ENCODE measurements around the gene BIRC2. TPM values are rescaled to one million over a fixed set of nuclear protein-coding genes. Genes with fewer than 3 reads are reported as not detected.

BIRC2 gene
- total RNA-seq, 1 donor from 2014 or later = 30.4 TPM

DNA sequence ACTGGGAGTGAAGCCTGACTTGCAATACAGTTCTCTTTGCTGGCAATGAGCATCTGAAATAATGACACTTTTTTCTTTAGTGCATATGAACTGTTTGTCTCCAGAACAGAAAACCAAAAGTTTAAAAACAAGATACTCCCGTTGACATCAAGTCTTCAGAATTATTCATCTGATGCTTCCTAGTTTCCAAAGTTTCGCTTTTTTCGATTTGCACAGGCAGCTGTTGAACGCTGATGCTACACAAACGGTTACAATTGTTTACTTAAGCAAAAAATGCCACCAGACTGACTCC lies 612 bp upstream of the BIRC2 start:
- peak overlapping the region; percentile 85 for H3K4me3 ChIP-seq
- TF ChIP-seq, protein P1, sequence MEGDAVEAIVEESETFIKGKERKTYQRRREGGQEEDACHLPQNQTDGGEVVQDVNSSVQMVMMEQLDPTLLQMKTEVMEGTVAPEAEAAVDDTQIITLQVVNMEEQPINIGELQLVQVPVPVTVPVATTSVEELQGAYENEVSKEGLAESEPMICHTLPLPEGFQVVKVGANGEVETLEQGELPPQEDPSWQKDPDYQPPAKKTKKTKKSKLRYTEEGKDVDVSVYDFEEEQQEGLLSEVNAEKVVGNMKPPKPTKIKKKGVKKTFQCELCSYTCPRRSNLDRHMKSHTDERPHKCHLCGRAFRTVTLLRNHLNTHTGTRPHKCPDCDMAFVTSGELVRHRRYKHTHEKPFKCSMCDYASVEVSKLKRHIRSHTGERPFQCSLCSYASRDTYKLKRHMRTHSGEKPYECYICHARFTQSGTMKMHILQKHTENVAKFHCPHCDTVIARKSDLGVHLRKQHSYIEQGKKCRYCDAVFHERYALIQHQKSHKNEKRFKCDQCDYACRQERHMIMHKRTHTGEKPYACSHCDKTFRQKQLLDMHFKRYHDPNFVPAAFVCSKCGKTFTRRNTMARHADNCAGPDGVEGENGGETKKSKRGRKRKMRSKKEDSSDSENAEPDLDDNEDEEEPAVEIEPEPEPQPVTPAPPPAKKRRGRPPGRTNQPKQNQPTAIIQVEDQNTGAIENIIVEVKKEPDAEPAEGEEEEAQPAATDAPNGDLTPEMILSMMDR (IDR thresholded peaks at IDR 0.05; ENCODE audit: borderline replicate concordance) = no peak
- peaks cover 17% of the 10 kb centered on the region for H3K36me3 ChIP-seq
- no peaks in the 10 kb centered on the region for H3K27me3 ChIP-seq (ENCODE audit: low read depth)
- peaks cover 37% of the 10 kb centered on the region for H3K4me1 ChIP-seq
- no peaks in the 10 kb centered on the region for H3K9me3 ChIP-seq (replicated peaks)
- intact Hi-C loops (cut with micrococcal nuclease) = no loop called here
- H3K27ac ChIP-seq (replicated peaks) = peak overlapping the region; percentile 97
- DNase-seq = no peak

DNA sequence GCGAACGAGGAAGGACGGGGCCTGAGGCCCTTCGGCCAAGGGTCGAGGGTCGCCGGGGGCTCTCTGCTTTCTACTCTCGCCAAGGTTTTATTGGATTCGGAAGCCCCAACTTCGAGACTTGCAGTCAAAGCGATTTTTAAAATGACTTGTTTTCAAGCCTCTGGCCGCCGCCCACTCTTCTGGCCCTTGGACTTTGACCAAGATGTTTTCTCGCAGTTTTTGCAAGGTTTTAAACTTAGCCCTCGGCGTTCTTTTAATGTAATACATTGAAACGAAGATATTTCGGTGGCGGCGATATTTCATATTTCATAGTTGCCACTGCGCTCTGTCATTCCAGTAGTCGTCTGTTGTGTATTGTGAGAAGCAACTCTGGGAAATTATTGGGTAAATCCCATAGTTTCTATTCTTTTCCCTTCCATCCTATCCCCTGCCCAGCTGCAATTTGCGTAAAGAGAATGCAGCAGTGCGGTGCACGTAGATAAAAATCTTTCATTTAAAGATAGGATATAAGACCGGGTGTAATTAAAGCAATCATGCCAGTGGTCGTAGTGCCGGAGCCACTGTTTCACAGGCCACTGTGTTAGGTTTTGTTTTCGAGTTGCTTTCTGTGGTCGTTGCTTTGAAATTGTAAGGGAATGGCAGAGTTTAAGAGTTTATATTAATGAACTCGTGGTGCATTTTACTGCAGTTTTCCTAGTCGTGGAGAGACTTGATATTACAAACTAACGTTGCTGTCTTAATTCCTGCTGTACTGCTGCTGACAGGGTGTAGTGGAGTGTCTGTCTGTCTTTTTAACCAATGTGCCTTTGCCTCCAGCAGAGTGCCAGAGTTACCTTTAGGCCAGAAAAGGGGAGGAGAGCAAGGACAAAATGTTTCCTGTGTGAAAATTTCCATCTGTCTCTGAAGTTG lies 702 bp downstream of the BIRC2 start:
- H3K9me3 ChIP-seq (replicated peaks) = no peaks in the 10 kb centered on the region
- H3K4me3 ChIP-seq = peak overlapping the region; percentile 85
- no peak for DNase-seq
- H3K36me3 ChIP-seq = peaks cover 27% of the 10 kb centered on the region
- H3K4me1 ChIP-seq = peaks cover 37% of the 10 kb centered on the region
- intact Hi-C loops (cut with micrococcal nuclease) = no loop called here
- H3K27me3 ChIP-seq (ENCODE audit: low read depth) = no peaks in the 10 kb centered on the region
- TF ChIP-seq, protein P1 (IDR thresholded peaks at IDR 0.05; ENCODE audit: borderline replicate concordance) = no peak
- H3K27ac ChIP-seq (replicated peaks) = peak overlapping the region; percentile 97

DNA sequence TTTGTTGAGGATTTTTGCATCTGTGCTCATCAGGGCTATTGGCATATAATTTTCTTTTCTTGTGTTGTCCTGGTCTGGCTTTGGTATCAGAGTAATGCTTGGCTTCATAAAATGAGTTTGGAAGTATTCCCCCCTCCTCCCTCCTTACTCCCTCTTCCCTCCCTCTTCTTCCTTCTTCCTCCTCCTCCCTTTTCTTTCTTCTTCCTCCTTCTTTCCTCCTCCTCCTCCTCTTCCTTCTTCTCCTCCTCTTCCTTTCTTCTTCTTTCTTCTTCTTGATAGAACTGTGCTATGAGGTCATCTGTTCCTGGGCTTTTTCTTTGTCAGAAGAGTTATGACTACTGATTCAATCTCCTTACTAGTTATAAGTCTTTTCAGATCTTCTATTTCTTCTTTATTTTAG lies 10.1 kb downstream of the BIRC2 start:
- intact Hi-C loops (cut with micrococcal nuclease) = no loop called here
- Histone ChIP-seq H3K36me3 (peaks cover 47% of the 10 kb centered on the region), H3K27me3 (ENCODE audit: low read depth) (no peaks in the 10 kb centered on the region), H3K4me1 (peaks cover 12% of the 10 kb centered on the region), H3K9me3 (replicated peaks) (peaks cover 35% of the 10 kb centered on the region), H3K27ac (replicated peaks) (no peak overlapping the region), H3K4me3 (no peak overlapping the region)
- DNase-seq = no peak
- TF ChIP-seq, protein P1 (IDR thresholded peaks at IDR 0.05; ENCODE audit: borderline replicate concordance) = no peak

DNA sequence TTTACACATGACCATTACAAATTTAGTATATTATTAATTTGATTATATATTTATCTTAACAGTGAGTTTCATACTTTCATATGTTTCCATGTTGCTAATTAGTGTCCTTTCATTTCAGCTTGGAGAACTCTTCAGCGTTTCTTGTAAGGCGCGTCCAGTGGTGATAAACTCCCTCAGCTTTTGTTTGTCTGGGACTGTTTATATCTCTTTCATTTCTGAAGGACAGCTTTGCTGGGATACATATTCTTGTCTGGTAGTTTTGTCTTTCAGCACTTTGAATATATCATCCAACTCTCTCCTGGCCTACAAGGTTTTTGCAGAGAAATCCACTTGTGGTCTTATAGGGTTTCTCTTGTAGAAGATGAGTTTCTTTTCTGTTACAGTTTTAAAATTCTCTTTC lies 12.4 kb downstream of the BIRC2 start:
- no peak for DNase-seq
- Histone ChIP-seq H3K4me3 (no peak overlapping the region), H3K9me3 (replicated peaks) (peaks cover 35% of the 10 kb centered on the region)

DNA sequence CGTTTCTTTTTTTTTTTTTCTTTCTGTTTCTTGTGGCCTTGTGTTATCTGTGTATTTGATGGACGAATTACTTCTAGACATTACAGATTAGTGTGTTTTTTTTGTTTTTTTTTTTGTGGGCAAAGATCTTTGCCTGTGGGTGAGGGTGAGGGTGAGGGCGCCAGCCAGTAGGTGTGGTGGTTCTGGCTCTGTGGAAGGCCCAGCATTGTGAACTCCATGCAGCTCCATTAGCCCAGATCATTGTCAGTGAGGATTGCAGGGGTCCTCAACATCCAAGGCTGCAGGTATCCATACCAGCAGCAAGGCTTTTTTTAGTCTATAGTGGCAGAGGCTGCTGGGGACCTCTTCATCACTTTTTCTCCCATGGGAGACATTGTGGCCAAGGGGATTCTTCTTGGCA lies 13.7 kb downstream of the BIRC2 start:
- no peak overlapping the region for H3K4me3 ChIP-seq
- peaks cover 29% of the 10 kb centered on the region for H3K9me3 ChIP-seq (replicated peaks)
- TF ChIP-seq, protein P1 (IDR thresholded peaks at IDR 0.05; ENCODE audit: borderline replicate concordance) = no peak
- no peak for DNase-seq
- intact Hi-C loops (cut with micrococcal nuclease) = no loop called here
- H3K27ac ChIP-seq (replicated peaks) = no peak overlapping the region
- peaks cover 8% of the 10 kb centered on the region for H3K4me1 ChIP-seq
- H3K27me3 ChIP-seq (ENCODE audit: low read depth) = no peaks in the 10 kb centered on the region
- H3K36me3 ChIP-seq = peaks cover 74% of the 10 kb centered on the region

More for the DNA sequence above, 12.4 kb downstream of the BIRC2 start:
- H3K36me3 ChIP-seq = peaks cover 61% of the 10 kb centered on the region
- intact Hi-C loops (cut with micrococcal nuclease) = no loop called here
- no peak overlapping the region for H3K27ac ChIP-seq (replicated peaks)
- H3K4me1 ChIP-seq = peaks cover 11% of the 10 kb centered on the region
- no peaks in the 10 kb centered on the region for H3K27me3 ChIP-seq (ENCODE audit: low read depth)
- TF ChIP-seq, protein P1 (IDR thresholded peaks at IDR 0.05; ENCODE audit: borderline replicate concordance) = no peak
